ENCODE data around the gene TIMM44.

TIMM44 gene

GRCh38 chr19:7877249-7877836 lies 66.1 kb downstream of the TIMM44 start:
- no peak for DNase-seq (ENCODE audit: low read depth in 2 of 2)

All from fibroblast of skin of left quadriceps (primary cell).